Measurements from ENCODE around the gene EZH1.

DNA sequence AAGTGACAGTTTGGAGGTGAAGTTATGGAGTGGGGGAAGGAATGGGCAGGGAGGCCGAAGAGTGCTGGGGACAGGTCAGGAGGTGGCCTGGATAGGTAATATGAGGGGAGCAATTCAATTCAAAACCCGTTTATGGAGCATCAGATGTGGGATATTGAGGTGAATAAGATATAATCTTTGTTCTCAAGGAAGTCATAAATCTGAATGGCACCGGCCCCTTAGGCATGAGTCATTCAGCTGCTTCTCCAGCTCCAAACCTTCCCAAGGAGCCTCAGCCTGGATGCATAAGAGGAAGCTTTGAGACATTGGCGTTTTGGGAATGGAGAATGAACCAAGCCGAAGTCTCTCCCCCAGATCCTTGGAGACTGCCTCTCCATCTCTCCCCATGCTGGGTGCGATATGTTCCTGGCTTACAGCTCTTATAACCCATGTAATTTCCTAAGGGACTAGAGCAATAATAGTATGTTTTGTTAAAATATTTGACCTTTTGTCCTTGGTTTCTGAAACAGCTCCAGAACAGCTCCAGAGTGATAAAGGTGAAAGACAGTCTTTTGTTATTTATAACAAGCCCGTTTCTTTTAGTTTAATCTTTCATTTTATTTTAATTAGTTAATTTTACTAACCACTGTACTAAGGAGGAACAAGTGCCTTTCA lies 84.0 kb downstream of the EZH1 start:
- TF ChIP-seq, protein P1, sequence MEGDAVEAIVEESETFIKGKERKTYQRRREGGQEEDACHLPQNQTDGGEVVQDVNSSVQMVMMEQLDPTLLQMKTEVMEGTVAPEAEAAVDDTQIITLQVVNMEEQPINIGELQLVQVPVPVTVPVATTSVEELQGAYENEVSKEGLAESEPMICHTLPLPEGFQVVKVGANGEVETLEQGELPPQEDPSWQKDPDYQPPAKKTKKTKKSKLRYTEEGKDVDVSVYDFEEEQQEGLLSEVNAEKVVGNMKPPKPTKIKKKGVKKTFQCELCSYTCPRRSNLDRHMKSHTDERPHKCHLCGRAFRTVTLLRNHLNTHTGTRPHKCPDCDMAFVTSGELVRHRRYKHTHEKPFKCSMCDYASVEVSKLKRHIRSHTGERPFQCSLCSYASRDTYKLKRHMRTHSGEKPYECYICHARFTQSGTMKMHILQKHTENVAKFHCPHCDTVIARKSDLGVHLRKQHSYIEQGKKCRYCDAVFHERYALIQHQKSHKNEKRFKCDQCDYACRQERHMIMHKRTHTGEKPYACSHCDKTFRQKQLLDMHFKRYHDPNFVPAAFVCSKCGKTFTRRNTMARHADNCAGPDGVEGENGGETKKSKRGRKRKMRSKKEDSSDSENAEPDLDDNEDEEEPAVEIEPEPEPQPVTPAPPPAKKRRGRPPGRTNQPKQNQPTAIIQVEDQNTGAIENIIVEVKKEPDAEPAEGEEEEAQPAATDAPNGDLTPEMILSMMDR (IDR thresholded peaks at IDR 0.05): no peak
- TF ChIP-seq POLR2A (IDR thresholded peaks at IDR 0.05): no peak
